GM19455 (cell line): Measurements from ENCODE around the gene CPSF7.
"Not testable (repeated sequence)": the region's sequence is repeated elsewhere in the genome, so short reads cannot be mapped to it uniquely, and the experiment has no call there.

Experiments
- ATAC-seq: cut with Tn5 transposase; IDR thresholded peaks from one replicate; pipeline ENCODE4 v1.9.1; 2021; ENCODE audit not compliant: unreplicated experiment

The CPSF7 gene

DNA sequence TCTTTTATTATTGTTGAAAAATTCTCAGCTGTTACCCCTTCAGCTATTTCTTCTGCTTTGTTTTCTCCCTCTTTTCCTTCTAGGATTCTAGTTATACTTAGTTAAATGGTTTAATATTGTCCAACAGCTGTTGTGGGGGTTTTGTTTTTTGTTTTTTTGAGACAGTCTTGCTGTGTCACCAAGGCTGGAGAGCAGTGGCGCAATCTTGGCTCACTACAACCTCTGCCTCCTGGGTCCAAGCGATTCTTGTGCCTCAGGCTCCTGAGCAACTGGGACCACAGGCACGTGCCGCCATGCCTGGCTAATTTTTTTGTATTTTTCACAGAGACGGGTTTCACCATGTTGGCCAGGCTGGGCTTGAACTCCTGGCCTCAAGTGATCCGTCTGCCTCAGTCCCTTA is 12.8 kb upstream of the CPSF7 start:
- ATAC-seq, result no peak

DNA sequence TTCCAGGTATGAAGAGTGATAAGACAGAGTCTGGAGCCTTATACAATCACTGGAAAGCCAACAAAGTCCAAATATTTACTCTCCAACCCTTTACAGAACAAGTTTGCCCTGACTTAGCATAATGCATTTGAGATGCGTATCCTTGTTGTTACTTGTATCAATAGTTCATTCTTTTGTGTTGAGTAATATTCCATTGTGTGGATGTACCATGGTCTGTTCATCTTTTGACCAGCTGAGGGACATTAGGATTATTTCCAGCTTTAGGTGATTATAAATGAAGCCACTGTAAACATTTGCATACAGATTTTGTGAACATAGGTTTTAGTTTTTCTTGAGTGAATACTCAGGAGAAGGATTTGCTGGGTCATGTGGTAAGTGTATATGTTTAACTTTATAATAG is 9.8 kb upstream of the CPSF7 start:
- no peak for ATAC-seq

DNA sequence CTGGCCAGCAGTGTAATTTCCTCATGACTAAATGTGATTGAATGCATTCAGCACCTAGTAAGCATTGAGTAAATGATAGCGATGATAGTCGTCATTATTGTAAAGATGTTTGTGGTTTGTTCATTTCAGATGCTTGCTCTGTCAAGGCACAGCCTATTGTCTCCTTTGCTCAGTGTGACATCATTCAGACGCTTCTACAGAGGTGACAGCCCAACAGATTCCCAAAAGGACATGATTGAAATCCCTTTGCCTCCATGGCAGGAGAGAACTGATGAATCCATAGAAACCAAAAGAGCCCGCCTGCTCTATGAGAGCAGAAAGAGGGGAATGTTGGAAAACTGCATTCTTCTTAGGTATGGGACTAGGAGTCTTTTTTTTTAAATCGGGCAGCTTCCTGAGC is 7.7 kb upstream of the CPSF7 start:
- ATAC-seq, result no peak

DNA sequence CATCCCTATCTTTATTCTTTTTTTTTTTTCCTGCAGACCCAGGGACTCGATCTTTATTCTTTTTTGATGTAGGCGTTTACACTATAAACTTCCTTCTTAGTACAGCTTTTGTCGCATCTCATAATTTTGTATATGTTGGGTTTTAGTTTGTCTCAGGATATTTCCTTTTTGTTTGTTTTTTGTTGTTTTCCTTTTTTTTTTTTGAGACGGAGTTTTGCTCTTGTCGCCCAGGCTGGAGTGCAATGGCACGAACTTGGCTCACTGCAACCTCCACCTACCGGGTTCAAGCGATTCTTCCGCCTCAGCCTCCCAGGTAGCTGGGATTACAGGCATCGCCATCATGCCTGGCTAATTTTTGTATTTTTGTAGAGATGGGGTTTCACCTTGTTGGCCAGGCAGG is 1.1 kb upstream of the CPSF7 start:
- not testable (repeated sequence) for ATAC-seq

DNA sequence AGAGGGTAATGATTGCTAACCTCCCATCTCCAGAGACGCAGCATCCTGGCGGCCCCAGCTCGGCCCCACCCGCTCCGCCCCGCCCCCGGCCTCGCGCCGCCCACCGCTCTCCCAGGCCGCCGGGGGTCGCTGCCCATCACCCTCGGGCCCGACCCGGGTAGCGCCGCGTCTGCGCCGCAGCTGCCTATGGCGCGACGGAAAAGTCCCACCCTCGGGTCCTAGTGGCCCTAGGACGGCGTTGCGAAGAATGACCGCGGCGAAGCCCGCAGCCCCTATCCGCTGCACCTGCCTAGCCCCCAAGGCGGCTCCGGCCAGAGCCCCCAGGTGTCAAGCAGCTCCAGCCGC is 457 bp downstream of the CPSF7 start:
- ATAC-seq, result peak; percentile 57

DNA sequence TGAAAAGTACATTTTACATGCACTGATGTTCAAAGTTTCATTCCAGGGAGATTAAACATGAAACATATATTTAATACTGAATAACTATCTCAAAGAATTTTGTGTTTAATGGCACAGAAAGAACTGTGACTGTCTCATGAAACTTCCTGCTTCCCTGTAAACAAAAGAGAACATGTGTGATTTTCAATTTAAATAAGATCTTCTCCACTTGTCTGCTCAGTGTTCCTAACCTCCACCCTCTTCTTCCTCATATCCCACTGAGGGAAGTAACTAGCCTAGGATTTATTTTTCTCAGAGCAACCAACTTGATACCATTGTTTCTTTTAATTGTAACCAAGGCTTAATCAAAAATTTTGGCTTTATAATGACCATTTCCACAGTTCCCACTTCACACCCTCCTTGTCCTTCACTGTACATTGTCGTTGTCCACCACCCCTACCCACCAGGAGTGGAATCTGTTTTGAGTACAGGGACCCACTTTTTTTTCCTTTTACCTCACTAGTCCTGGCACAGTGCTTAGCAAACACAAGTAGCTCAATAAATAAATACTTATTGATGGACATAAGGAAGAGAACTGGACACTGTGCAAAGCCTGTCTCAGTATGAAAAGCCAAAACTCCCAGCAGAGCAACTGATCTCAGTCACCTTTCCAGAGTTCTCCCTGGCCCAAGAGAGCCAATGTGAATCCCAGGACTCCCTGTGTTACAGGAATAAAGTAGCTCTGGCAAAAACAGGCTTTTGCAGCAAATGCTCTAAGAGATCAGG is 4.2 kb downstream of the CPSF7 start:
- no peak for ATAC-seq

DNA sequence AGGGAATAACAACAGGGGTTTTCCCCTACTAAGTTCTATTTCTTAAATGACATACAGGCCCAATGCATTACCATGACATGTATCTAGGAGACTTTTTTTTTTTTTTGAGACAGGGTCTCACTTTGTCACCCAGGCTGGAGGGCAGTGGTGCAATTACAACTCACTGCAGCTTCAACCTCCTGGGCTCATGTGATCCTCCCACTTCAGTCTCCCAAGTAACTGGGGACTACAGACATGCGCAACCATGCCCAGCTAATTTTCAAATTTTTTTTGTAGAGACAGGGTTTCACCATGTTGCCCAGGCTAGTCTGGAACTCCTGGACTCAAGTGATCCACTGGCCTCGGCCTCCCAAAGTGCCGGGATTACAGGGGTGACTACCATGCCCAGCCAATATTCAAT is 7.5 kb downstream of the CPSF7 start:
- no peak for ATAC-seq

DNA sequence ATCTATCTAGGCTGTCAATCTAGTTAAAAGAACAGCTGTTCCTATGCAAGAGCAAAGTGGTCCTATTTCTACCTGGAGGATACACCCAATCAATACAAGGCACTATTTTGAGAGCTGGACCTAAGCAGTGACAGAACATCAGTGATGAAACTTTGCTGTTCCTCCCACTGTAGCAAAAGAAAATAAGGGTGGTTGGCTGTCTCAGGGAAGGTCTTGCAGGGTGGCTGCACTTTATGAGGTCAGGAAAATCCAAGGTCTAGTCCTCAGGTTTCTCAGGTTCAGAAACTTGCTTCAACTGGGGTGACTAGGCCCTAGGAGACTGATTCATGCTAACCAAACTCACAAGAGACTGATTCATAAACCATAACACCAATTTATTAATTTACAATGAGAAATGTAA is 11.6 kb downstream of the CPSF7 start:
- no peak for ATAC-seq

DNA sequence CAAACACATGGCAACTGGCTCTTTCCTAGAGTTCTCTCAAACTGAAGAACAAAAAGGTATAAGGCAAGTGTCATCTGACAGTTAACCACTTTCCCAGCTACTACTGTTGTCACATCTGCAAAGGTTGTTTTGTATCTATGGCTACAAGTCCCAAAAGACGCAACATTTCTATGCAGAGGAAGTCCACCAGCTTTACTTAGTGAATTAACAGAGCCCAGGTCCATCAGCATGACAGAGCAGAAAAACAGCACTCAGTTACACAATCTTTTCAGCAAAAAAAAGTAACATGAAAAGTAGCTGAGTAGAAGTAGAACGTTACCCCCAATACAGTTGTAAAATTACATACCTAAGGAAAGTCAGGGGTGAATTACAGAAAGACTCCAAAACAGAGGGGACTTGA is 12.1 kb downstream of the CPSF7 start:
- no peak for ATAC-seq

DNA sequence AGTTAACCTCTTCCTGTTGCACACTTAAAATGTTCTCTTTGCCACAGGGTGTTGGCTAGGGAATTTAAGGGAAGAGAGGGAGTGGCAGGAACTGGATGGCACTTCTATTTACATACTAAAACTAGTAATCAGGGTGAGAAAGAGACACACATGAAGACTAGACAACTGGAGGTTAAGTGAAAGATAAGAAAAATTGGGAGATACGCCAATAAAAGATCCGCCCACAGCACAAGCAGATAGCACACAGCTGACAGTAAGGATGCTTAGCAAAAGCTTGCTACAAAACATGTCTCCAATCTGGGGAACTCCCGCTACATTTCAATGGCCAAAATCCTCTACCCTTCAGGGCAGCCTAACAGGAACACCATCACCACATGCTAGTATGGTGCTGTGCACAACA is 12.8 kb downstream of the CPSF7 start:
- no peak for ATAC-seq

DNA sequence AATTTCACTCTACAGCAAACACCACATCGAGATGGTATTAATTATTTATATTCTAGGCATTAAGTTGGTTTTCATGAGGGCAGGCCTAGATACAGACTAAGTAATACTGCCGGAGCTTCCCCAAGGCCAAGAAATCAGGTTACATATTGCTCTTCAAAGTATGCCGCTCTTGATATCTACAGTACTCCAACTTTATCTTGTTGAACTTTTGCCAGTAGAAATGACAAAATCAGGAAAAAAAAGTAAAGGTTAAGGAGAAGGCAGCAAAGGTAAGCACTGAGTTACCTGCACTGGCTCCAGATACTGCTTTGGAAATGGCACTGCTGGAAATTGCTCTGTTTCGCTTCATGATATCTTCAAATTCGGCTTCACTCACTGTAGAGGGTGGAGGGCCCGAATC is 14.4 kb downstream of the CPSF7 start:
- ATAC-seq, result no peak

DNA sequence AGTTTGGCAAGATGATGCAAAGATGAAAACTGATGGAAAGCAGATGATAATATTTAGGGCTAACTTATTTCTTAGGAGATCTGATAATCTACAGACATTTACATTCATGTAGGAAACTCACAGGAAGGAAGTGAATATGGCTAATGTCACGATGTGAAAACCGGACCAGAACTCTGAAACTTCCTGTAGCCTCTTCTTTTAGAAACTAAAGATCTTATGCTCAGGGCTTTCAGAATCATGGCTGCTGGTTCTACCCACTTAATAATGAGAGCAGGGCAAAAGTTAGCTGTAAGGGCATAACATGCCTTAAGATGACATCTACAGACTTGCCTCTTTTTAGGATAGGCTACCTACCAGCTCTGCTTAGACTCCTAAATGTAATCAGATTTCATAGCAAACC is 15.2 kb downstream of the CPSF7 start:
- no peak for ATAC-seq

DNA sequence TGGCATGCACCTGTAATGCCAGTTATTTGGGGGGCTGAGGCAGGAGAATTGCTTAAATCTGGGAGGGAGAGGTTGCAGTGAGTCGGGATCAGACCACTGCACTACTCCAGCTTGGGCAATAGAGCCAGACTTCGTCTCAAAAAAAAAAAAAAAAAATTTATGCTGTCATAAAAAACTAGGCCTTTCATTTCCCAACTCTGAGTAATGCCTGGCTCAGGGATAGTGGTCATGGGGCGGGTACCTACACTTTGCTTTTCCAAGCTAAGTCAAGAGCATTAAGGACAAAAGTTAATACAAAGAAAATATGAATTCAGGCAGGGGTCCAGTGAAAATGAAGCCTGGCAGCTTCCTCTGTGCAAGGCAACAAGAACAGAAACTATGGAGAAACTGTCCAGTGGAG is 16.3 kb downstream of the CPSF7 start:
- ATAC-seq, result no peak

DNA sequence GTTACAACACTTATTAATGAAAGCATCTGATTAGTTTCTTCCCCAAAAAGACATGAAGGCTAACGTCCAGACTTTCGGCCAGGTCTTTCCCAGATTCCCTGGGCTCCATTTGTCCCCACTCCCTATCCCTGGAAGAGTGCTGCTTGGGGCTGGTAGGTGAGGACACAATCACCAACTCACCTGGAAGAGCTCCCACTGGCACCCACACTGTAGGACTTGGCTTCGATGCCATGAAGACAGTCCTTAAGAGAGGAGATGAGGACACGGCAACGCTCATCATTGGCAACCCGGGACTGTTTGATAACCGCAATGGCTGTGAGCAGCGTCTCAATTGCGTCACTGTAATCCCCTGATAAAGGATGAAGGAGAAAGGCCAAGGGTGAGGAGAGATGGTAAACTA is 18.2 kb downstream of the CPSF7 start:
- ATAC-seq, result no peak

DNA sequence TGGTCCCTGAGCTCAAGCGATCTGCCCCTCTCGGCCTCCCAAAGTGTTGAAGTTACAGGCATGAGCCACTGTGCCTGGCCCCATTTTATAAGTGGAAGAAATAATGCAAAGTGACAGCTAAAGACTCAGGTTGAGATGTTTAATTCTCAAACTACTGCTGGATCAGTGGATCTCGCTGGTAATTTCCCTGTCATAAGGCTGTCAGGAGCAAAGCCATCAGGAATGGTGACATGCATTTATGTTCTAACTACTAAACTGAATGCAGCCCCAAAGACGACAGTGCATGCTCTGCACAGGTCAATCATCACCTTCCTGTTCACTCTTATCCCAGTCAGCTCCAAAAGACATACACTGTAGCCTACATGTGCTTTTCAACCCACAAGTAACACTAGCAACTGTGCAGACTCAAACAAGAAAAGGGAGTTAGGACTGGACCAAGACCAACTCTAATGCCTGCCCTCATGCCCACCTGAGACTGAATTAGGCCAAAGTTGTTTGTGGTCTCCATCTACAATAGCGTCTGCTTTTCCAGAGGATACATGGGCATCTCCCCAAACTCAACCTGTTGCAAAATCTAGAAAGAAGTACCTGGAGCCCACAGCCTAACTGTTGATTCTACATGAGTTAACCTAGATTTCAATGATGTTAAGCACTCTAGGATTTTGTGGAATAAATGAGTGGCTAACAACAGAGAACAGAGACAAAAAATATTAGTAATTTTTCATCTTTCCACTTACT is 22.6 kb downstream of the CPSF7 start:
- ATAC-seq, result no peak

DNA sequence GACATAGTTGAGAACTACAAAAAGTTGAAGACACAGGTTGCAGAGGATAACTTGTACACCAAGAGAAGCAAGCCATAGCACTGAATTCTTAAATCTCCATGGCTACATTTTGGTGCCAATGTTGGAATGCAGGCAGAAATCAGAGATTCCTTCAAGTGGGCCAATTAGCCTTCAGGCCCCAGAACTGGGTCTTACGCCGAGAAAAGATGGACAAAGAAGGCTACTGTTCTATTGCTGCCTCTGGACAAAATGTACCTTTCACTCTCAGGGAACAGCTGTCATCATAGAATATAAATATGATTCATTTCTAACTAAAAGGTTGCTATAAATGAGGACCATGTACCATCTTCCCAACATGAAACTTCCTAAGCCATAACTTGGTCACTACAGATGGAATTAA is 23.7 kb downstream of the CPSF7 start:
- ATAC-seq, result no peak

DNA sequence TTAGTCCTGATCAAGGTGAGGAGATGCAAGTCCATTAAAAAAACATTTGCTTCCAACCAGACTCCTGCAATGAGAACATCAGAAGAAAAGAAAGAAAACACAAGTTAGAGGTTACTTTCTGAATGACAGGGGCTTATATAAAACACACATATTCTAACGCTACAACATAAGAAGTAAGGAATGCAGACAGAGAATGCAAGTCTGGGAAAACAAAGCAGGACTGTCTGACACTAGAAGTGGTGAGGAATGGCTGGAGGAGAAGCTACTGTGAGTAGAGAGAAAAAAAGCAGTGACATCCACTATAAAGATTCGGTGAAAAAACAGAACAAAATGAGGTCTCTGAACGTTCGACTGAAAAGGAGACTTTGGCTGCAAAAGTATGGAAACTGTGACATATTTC is 25.1 kb downstream of the CPSF7 start:
- ATAC-seq, result no peak

DNA sequence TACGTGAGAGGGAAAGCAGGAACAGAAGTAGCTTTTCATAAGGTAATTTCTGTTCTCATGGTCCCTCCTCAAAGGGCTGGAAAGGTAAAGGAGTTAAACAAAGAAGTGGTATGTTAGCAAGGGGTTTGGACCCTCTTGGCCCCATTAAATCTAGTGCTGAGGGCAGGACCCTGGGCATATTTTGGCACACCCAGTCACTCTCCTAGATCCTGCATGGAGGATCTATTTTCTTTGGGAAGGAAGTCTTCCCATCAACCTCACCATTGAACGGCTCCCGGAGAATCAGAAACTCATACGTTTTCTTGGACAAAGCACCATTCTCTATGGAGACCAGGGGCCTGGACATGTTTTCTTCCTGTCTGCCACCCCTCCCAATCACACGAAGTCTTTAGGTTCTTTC is 25.7 kb downstream of the CPSF7 start:
- ATAC-seq, result no peak

DNA sequence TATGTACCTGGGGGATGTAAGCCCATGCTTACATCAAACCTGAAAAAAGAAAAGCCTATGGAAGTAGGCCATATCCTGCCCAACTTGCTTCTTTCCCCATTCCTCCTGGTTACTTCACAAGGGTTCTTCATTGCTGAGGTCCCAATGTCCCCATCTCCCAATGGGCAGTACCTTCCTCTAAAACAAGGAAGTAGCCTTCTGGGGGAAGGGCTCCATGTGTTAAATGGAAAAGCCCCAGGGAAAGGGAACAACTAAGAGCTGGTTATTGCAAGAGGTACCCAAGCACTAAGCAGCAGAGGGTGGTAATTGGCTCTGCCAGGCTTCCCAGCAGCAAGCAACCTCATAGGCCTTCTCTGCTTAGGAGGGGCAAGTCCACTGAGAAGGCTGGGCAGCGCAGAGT is 26.1 kb downstream of the CPSF7 start:
- no peak for ATAC-seq

DNA sequence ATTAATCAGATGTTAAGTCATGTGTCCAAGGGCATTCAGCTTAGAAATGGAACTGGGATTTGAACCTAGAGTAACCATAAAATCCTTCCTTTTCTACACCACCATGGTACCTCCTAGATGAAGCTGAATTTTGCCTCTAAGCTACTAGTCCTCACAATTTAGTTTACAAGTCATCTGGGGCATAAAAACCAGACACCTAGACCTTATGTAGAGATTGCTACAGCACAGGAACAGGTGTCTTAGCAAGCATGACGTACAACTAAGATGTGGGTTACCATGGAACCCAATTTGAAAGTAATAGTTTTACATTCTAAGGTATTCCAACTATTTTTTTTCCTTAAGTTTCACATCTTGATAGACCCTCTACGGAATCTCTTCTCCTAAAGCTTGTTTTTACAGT is 28.2 kb downstream of the CPSF7 start:
- no peak for ATAC-seq

DNA sequence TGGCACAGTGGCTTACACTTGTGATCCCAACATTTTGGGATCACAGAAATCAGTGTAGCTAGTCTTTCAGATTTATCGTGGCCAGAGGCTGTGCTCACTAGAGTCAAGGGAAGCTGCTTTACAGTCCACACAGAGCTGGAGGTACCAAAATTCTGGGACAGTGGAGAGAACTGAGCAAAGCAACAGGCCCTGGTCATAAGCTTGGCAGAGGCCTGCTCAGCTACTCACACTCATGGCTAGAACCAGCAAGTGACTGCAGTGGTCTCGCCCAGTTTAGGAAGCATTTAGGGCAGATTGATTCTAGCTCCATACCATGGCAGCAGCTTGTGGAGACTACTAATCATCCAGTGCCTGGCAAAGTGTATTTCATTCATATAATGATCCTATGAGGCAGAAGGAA is 28.6 kb downstream of the CPSF7 start:
- no peak for ATAC-seq

DNA sequence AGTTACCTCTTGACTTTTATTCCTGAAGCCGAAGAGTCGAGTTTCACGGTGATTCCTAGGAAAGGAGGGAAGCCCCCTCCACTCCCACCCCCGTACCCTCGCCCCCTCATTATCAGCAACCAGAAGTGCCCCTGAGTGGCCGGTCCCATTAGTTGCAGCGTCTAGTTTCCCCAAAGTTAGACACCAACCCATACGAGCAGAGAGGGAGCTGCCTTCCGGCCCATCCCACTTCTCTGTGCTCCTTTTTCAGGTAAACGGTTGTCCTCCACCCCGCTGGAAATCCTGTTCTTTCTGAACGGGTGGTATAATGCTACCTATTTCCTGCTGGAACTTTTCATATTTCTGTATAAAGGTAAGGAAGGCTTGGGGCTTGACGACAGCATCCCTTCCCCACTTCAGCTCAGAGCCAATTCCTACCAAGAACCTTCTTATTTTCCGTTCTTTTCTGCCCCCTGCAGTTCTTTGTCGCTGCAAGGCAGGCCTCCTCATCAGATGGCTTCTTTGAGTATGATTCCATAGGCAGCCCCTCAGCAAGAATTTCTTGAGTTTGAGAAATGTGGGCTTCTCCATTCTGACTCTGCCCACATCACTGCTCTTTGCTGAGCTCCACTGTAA is 36.7 kb downstream of the CPSF7 start:
- no peak for ATAC-seq
